ENCODE data around the gene DEPDC5. TPM values are rescaled to one million over a fixed set of nuclear protein-coding genes. Genes with fewer than 3 reads are reported as not detected.

DEPDC5 gene
- total RNA-seq, 1 experiment from 2014 or later, result 28.1 TPM

DNA sequence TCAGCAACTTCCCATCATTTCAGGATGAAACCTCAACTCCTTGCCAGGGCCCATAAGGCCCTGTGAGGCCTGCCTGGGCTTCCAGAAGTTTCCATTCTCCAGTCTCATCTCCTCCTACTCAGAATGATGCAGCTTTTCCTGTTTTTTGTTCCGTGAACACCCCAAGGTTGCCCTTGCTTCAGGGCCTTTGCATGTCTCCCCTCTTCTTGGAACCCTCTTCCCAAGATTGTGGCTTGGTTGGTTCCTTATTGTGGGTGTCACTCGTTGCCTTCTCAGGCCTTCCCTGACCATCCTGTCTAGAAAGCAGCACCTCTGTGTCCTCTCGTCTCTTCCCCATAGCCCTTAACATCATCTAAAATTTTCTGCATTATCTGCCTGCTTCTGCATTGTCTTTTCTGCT lies 167.3 kb downstream of the DEPDC5 start:
- TF ChIP-seq EZH2 (IDR thresholded peaks at IDR 0.05; ENCODE audit: low read depth), result no peak
- TF ChIP-seq, protein P1, sequence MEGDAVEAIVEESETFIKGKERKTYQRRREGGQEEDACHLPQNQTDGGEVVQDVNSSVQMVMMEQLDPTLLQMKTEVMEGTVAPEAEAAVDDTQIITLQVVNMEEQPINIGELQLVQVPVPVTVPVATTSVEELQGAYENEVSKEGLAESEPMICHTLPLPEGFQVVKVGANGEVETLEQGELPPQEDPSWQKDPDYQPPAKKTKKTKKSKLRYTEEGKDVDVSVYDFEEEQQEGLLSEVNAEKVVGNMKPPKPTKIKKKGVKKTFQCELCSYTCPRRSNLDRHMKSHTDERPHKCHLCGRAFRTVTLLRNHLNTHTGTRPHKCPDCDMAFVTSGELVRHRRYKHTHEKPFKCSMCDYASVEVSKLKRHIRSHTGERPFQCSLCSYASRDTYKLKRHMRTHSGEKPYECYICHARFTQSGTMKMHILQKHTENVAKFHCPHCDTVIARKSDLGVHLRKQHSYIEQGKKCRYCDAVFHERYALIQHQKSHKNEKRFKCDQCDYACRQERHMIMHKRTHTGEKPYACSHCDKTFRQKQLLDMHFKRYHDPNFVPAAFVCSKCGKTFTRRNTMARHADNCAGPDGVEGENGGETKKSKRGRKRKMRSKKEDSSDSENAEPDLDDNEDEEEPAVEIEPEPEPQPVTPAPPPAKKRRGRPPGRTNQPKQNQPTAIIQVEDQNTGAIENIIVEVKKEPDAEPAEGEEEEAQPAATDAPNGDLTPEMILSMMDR (conservative IDR thresholded peaks at IDR 0.05), result no peak
- Histone ChIP-seq H2AFZ (no peak overlapping the region), H3K4me2 (no peak overlapping the region), H3K9me2 (ENCODE audit: insufficient read depth) (no peaks in the 10 kb centered on the region), H3K36me3 (ENCODE audit: low read depth) (no peaks in the 10 kb centered on the region), H3K27ac (no peak overlapping the region), H3K9me3 (ENCODE audit: insufficient read depth, low read depth) (no peaks in the 10 kb centered on the region), H4K20me1 (ENCODE audit: insufficient read depth) (no peaks in the 10 kb centered on the region), H3K4me1 (replicated peaks; ENCODE audit: insufficient read depth) (no peaks in the 10 kb centered on the region), H3K4me3 (no peak overlapping the region), H3K27me3 (ENCODE audit: insufficient read depth, low read depth) (peaks cover 3% of the 10 kb centered on the region; the same call in 1 of the 2 replicates), H3F3A (ENCODE audit: insufficient read depth, low read depth) (no peaks in the 10 kb centered on the region; the same call in 1 of the 2 replicates), H3K79me2 (ENCODE audit: low read depth) (no peaks in the 10 kb centered on the region)
- CTCF ChIA-PET, result no interaction called here
- no TSS peak for BruUV-seq (replicated peaks)
- no peak for DNase-seq
- POLR2A ChIA-PET (ENCODE audit: unreplicated experiment), result no interaction called here
- intact Hi-C loops (cut with micrococcal nuclease; ENCODE audit: unreplicated experiment), result no loop called here

DNA sequence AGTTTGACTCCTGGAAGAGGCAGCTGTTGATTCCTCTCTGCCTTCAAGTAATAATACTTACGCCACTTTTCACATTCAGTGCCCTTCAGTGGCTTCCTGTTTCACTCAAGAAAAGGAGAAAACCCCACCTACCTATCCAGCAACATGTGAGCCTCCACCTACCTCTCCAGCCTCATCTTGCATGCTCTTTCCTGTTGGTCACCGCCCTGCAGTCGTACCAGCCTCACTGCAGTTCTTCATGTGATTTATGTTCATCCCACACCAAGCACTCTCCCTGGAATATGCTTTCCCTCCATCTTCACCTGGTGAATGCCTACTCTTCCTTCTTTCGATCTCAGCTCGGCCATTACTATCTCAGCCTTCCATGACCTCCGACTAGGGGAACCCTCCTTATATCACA lies 168.7 kb downstream of the DEPDC5 start:
- H3K4me1 ChIP-seq (replicated peaks; ENCODE audit: insufficient read depth), result no peaks in the 10 kb centered on the region
- BruUV-seq (replicated peaks), result no TSS peak
- DNase-seq, result no peak
- no peak overlapping the region for H3K4me2 ChIP-seq
- no peaks in the 10 kb centered on the region for H4K20me1 ChIP-seq (ENCODE audit: insufficient read depth)
- H3K4me3 ChIP-seq, result no peak overlapping the region
- POLR2A ChIA-PET (ENCODE audit: unreplicated experiment), result no interaction called here
- H3K9me2 ChIP-seq (ENCODE audit: insufficient read depth), result no peaks in the 10 kb centered on the region
- H3K27me3 ChIP-seq (ENCODE audit: insufficient read depth, low read depth), result peaks cover 15% of the 10 kb centered on the region; the same call in 1 of the 2 replicates
- TF ChIP-seq, protein P1 (conservative IDR thresholded peaks at IDR 0.05), result no peak
- TF ChIP-seq EZH2 (IDR thresholded peaks at IDR 0.05; ENCODE audit: low read depth), result no peak
- no peak overlapping the region for H3K27ac ChIP-seq
- no peak overlapping the region for H2AFZ ChIP-seq
- H3K9me3 ChIP-seq (ENCODE audit: insufficient read depth, low read depth), result no peaks in the 10 kb centered on the region
- H3K36me3 ChIP-seq (ENCODE audit: low read depth), result no peaks in the 10 kb centered on the region
- H3K79me2 ChIP-seq (ENCODE audit: low read depth), result no peaks in the 10 kb centered on the region
- CTCF ChIA-PET, result no interaction called here
- intact Hi-C loops (cut with micrococcal nuclease; ENCODE audit: unreplicated experiment), result no loop called here
- H3F3A ChIP-seq (ENCODE audit: insufficient read depth, low read depth), result no peaks in the 10 kb centered on the region; the same call in 1 of the 2 replicates

DNA sequence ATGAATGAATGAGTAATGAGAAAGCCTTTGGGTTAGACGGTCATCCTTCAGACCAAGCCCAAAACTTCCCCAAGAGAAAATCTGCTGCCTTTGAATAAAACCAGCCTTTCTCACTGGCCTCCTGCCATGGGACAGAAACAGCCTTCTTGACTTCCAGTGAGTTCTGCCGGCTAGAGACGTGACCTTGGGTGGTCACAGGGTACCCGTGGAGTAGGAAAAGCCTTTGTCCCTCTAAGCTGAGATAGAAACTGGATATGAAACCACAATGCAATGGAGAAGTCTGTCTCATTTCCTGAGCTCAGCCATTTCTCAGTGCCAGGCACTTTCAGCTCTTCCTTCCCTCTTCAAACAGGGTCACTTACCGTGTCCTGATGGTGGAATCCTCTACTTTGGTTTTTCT lies 169.3 kb downstream of the DEPDC5 start:
- POLR2A ChIA-PET (ENCODE audit: unreplicated experiment), result interaction anchor here (0.6 kb wide), 1 partner anchor 113 kb away, joined by 4 read pairs; no protein-coding TSS in a partner anchor
- no peaks in the 10 kb centered on the region for H3K9me3 ChIP-seq (ENCODE audit: insufficient read depth, low read depth)
- no peak overlapping the region for H2AFZ ChIP-seq
- H3F3A ChIP-seq (ENCODE audit: insufficient read depth, low read depth), result no peaks in the 10 kb centered on the region; the same call in 1 of the 2 replicates
- no peak for DNase-seq
- no peaks in the 10 kb centered on the region for H3K36me3 ChIP-seq (ENCODE audit: low read depth)
- H3K4me1 ChIP-seq (replicated peaks; ENCODE audit: insufficient read depth), result no peaks in the 10 kb centered on the region
- no peak overlapping the region for H3K27ac ChIP-seq
- no peaks in the 10 kb centered on the region for H3K79me2 ChIP-seq (ENCODE audit: low read depth)
- no peaks in the 10 kb centered on the region for H3K9me2 ChIP-seq (ENCODE audit: insufficient read depth)
- no peak for TF ChIP-seq EZH2 (IDR thresholded peaks at IDR 0.05; ENCODE audit: low read depth)
- TF ChIP-seq, protein P1 (conservative IDR thresholded peaks at IDR 0.05), result no peak
- H3K4me2 ChIP-seq, result no peak overlapping the region
- H3K4me3 ChIP-seq, result no peak overlapping the region
- no TSS peak for BruUV-seq (replicated peaks)
- intact Hi-C loops (cut with micrococcal nuclease; ENCODE audit: unreplicated experiment), result no loop called here
- CTCF ChIA-PET, result no interaction called here
- no peaks in the 10 kb centered on the region for H4K20me1 ChIP-seq (ENCODE audit: insufficient read depth)
- peaks cover 21% of the 10 kb centered on the region; the same call in 1 of the 2 replicates for H3K27me3 ChIP-seq (ENCODE audit: insufficient read depth, low read depth)

Measured in PC-9 (cell line).